ENCODE measurements around the gene SIL1.

SIL1 gene

GRCh38 chr5:138914338-138914737 is 283.8 kb downstream of the SIL1 start:
- DNase-seq (ENCODE audit: low spot score): no peak

GRCh38 chr5:138913773-138914172 is 284.4 kb downstream of the SIL1 start:
- DNase-seq (ENCODE audit: low spot score): no peak

- no peak for DNase-seq (ENCODE audit: low spot score)
Measured at GRCh38 chr5:138912093-138912492, 286.1 kb downstream of the SIL1 start.

DNA sequence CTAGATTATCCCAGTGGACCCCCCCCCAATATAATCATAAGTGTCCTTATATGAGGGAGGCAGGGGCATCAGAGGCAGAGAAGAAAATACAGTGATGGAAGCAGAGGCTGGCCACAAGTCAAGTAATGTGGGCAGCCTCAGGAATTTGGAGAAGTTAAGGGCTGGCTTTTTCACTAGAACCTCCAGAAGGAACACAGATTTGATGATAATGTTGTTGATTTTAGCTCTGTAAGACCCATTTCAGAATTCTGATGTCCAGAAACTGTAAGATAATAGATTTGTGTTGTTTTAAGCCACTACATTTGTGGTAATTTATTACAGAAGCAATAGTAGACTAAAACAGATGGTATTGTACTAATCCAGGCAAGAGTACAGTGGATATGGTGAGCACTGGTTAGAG is 286.7 kb downstream of the SIL1 start:
- DNase-seq (ENCODE audit: low spot score): no peak

DNA sequence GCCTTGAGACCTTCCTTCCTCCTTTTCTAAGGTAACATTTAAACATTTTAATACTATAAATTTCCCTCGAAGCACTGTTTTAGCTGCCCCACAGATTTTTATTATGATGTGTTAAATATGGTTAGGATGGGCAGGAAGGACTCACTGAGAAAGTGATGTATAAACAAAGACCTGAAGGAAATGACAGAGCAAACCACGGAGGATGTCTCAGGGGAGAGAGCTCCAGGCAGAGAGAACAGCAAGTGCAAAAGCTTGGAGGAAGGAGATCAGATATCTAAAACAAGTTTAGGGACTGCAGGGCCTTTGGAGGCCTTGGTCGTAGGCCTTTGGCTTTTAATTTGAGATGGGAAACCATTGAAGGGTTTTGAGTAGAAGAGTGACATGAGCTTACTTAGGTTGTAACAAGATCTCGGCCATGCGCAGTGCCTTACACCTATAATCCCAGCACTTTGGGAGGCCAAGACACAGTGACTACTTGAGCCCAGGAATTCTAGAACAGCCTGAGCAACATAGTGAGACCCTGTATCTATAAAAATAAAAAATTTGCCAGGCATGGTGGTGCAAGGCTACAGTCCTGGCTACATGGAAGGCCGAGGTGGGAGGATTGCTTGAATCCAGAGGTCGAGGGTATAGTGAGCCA is 287.5 kb downstream of the SIL1 start:
- no peak for DNase-seq (ENCODE audit: low spot score)

GRCh38 chr5:138909734-138910133 is 288.4 kb downstream of the SIL1 start:
- no peak for DNase-seq (ENCODE audit: low spot score)

DNA sequence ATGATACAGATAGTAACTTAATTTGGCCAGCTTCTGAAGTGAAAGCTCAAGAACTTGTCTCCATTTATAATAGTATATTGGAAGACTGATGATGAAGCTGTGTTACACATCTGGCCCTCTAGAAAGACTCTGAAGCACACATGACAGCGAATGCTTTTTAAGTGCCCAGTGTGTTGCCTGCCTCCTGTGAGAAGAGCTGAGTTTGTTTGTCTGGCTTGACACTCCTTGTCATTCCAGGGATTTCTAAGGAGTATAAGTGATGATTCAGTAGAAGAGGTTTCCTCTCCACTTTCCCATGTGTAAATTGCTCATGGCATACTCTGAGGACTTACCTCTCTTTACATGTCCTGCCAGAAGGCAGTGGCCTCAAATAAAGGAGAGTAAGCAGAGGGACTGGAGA is 292.6 kb downstream of the SIL1 start:
- DNase-seq (ENCODE audit: low spot score): peak; percentile 8

DNA sequence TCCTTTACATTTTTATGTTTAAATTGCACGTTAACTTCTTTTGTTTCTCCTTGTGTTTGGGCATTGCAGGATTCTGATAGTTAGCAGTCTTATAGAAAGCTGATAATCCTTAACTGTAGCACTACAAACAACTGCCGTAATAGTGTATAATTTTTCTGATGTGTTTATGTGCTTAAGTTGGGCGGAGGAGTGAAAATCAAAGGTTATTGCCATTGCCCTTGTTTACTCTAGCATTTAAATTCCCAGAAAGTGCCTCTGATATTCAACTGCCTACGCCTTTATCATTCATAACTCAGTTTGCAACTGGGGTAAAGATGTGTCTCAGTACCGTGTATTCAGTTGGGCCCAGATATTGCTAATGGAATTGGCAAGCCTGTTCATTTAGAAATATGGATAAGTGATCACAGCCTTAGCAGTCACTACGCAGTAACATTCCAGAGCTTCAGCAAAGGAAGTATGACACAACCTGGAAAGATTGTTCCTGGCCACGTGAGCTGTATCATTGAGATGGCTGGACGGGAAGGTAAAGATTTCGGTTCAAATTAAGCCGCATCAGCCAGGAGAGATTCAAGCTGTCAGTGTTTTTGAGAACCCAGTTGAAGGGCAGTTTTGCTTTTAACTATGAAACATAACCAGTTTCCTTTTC is 294.9 kb downstream of the SIL1 start:
- no peak for DNase-seq (ENCODE audit: low spot score)

DNA sequence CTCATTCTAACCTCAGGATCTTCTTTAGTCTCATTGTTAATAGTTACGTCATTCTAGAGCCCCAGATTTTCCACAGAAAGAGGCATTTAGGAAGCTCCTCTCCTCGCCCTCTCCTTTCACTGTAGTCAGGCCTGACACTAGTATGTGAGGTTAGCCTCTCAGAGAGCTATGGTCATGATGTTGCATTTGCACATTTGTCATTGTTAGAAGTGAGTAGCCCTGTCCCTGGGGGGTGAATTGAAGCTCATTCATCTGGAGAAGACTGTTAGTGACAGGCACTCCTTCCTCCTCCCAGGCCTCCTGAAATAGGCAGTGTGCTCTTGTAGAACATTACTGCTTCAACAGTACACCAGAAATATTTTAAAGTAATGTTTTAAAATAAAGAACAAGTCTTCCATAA is 296.5 kb downstream of the SIL1 start:
- no peak for DNase-seq (ENCODE audit: low spot score)

DNA sequence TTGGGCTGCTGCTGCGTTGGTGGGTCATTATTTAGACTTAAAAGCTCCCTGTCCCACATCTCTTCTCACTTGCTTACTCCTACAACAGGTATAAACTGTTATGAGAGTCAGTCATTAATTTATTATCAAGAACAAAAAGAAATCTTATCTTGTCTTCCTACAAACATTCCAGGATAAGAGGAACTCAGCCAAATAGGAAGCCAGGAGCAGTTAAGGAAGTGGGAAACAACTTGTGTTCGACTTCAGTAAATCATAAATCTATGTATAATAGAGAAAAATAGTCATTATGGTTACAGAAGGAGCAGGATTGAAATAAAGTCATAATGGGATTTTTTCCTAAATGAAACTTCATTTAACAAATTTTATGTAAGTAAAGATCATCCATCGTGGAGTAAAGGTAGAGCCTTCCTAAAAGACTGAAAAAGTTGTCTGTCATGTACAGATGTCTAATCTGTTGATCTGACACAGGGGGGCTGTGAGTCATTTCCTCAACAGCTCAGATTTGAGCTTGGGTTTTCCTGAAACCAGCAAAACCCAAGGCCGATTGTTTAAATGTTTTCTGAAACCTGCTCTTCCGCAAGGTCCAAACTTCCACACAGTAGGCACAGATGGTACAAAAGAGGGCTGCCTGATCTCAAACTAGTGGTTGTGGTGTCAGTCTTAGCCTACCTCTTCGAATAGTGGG is 297.7 kb downstream of the SIL1 start:
- DNase-seq (ENCODE audit: low spot score): peak; percentile 50

DNA sequence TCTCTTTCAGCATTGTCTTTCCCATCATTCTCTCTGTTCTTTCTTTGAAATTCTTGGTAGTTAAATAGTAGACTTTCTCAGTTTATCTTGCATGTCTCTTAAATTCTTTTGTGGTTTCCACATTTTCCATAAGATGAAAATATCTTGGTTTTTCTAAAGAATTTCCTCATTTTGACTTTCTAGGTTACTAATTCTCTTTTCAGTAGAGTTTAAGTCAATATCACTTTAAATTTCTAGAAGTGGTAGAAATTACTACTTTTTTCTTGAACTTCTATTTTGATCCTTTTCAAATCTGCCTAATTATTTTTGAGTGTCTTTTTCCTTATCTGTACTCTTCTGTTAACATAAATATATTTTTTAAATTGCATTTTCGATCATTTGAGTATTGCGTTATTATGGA is 299.4 kb downstream of the SIL1 start:
- DNase-seq (ENCODE audit: low spot score): no peak

DNA sequence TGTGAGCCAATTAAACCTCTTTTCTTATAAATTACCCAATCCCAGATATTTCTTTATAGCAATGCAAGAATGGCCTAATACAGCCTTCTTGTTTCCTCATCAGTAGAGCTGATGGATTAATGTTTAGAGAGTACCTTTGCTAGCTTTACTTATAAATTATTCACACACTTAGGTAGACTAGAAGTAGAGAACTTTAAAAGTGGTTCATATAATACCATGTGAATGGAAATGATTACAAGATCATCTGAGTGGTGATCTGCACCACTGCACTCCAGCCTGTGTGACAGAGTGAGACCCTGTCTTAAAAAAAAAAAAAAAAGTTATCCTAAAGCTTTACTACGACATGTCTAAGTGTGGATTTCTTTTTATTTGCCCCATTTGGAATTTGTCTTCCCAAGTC is 299.9 kb downstream of the SIL1 start:
- no peak for DNase-seq (ENCODE audit: low spot score)

Data from RKO (cell line).